GM04504 (cell line): Measurements from ENCODE around the gene BOK.
A peak's percentile ranks its signal among the peaks of the same experiment; 100 is the strongest.

Experiments
- DNase-seq: peaks from one replicate; pipeline ENCODE4 v3.0.0-alpha.2; 2012; ENCODE audit warnings: low read depth

Gene BOK

GRCh38 chr2:241603686-241604085, 45.1 kb downstream of the BOK start:
- no peak for DNase-seq

DNA sequence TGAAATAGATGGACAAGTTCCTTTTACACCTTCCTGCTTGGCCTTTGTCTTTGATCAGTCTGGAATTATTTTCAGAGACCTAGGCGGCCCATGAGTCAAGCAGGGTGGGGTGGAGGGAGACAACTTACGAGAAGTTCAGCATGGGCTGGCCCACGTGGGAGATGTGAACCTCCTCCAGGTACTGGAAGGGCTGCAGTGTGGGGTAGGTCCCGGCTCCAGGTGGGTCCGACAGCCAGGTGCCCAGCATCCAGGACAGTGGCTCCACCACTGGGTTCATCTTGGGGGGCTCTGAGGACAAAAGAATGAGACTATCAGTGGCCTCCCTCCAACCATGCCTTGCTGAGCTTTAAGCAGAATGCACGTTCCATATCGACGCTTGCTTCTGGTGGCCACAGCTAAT, 47.6 kb downstream of the BOK start:
- DNase-seq, result no peak

DNA sequence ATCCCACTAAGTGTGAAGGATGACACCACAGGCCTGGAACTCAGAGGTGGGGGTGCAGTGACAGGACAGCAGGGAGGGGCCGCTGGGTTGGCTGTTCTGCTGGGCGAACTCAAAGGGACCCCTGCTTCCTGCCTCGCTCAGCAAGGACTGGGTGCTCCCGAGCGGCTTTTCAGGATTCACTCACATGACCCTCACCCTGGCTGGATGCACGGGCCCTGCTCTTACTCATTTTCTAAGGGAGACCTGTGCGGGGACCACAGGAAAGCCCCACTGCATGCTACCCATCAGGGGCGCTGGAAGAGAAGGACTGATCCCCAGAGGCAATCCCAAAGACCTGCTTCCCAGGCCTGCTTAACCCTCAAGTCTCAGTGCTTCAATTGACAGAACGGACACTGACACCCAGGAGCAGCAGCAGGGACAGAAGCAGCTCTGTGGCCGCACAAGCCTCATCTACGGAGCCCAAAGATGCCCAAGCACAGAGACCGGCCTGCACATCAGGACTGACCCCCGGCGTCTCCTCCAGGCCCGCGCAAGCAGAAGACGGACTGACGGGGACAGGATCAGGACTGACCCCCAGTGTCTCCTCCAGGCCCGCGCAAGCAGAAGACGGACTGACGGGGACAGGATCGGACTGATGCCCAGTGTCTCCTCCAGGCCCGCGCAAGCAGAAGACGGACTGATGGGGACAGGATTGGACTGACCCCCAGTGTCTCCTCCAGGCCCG, 48.8 kb downstream of the BOK start:
- no peak for DNase-seq

DNA sequence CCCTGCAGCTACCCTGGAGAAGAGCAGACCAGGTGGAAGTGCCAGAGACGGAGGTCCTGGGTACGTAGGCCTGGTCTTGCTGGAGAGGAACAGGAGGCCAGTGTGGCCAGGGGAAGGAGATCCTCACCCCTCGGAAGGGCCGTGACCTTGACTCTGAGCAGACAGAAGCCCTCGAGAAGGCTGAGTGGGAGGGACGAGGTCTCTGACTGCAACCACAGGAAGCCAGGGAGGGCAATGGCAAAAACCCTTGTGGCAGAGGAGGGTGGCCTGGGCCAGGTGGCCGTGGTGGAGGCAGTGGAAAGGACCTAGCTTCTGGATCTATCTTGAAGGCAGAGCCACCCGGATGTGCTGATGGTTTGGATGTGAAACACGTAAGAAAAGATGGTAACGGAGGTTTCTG, 50.3 kb downstream of the BOK start:
- no peak for DNase-seq

GRCh38 chr2:241609859-241610793, 51.6 kb downstream of the BOK start:
- peak; percentile 54 for DNase-seq

GRCh38 chr2:241611062-241611461, 52.5 kb downstream of the BOK start:
- DNase-seq, result no peak

- peak; percentile 38 for DNase-seq
Measured at GRCh38 chr2:241612156-241613016, 53.8 kb downstream of the BOK start.

GRCh38 chr2:241613017-241613780, 54.7 kb downstream of the BOK start:
- DNase-seq, result no peak

GRCh38 chr2:241615041-241615440, 56.5 kb downstream of the BOK start:
- no peak for DNase-seq

DNA sequence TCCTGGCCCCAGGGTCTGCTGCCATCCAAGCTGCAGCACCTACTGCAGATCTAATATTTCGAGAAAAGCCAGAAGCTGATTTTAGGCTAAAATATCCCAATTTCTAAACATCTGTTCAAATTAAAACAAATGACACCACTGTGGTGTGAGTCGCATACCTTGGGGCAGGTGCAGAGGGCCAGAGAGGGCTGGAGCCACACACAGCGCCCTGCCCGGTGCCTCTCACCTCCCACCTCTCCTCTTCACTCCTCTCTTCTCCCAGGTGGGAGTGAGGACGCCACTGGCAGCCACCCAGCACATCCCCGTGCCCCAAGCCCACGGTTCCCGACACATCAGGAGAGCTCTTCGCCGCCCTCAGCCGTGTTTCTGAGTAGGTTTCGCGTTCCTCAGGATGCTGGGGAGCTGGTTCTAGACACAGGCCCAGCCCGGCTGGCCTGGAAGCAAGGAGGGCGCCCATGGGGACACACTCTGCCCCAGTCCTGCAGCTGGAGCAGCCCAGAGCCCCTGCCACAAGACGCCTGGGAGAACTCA, 57.0 kb downstream of the BOK start:
- no peak for DNase-seq

- DNase-seq, result no peak
Measured at GRCh38 chr2:241616168-241617125, 57.9 kb downstream of the BOK start.

DNA sequence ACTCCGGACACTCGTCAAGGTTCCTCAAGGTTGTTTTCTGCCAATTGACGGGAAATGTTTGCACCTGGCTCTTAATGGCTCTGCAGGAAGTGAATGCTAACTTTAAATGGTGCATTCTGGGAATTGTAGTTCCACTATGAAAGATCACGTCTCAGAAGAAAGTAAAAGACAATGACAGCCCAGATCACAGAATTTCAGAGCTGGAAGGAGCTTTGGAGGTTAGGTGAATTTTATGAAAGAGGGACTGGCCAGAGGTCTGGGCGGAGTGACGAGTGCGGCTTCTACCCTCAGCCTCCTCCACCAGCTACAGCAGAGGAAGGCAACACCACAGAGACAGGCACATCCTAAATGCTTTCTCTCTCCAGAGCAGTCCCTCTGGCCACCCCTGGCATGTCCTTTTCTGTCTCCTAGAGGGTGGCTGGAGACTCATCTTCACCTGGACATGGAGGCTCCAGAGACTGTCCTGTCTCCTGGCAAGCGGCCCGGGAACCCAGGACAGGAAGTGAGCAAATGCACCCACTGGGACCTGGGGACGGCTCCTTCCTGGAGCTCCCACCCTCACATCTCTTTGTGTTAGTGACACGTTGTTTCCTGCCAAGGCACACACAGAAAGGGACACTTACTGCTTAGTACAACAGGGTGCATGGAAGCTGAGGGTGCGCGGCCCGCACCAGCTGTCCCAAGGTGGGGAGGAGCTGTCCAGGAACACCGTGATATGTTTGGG, 59.0 kb downstream of the BOK start:
- DNase-seq, result no peak

DNA sequence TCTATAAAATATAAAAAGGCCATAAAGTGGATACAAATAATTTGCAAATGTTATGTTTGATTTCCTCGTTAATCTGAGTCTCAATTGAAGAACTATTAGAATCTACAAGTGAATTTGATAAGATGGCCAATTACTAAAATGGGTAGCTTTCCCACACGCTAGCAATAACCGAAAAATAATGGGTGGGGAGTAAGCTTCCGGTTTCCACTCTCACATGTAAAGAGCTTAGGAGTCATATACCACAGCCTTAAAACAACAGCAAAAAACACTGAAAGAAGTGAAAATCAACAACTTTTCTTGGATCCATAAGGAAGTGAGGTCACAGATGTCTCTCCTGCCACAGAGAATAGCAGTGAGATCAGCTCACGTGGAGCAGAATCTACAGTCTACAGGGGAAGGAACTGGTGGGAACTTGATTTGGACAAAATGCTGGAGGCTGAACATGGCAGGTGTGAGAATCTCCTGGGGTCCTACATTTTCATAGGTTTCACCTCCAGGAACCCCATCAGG, 59.8 kb downstream of the BOK start:
- DNase-seq, result no peak

DNA sequence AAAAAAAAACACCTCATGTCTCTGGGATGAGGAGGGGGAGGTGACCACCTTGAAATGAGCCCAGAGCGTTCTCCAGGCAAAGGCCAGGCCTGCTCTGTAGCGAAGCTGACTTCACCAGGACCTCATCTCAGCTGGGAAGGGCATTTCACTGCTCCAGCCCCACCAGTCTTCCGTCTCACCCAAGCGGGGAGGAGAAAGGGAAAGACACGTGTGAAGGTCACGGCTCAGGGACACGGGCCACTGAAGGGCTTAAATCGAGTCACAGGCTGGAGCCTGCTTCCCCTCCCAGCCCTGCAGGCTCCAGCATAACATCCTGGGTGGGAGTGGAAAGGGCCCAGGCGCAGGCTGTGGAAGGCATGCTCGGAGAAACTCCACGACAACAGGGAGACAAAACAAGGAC, 60.3 kb downstream of the BOK start:
- no peak for DNase-seq

DNA sequence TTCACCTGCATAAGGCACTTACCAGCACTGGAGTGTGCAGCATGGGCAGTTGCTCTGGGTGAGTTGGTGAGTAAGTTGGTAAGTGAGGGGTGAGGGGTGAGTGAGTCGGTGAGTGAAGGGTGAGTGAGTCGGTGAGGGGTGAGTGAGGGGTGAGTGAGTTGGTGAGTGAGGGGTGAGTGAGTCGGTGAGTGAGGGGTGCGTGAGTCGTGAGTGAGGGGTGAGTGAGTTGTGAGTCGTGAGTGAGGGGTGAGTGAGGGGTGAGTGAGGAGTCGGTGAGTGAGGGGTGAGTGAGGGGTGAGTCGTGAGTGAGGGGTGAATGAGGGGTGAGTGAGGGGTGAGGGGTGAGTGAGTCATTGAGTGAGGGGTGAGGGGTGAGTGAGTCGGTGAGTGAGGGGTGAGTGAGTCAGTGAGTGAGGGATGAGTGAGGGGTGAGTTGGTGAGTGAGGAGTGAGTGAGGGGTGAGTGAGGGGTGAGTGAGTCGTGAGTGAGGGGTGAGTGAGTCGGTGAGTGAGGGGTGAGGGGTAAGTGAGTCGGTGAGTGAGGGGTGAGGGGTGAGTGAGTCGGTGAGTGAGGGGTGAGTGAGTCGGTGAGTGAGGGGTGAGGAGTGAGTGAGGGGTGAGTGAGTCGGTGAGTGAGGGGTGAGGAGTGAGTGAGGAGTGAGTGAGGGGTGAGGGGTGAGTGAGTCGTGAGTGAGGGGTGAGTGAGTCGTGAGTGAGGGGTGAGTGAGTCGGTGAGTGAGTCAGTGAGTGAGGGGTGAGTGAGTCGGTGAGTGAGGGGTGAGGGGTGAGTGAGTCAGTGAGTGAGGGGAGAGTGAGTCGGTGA, 61.3 kb downstream of the BOK start:
- DNase-seq, result no peak

- no peak for DNase-seq
Measured at GRCh38 chr2:241620419-241620769, 61.8 kb downstream of the BOK start.
